Adrenal gland (tissue), 12 donors: ENCODE data around the gene RPRD1B. TPM values are rescaled to one million over a fixed set of nuclear protein-coding genes. Genes with fewer than 3 reads are reported as not detected.

ENCODE experiments used
- DNase-seq, 7 donors: peaks; one replicate each; pipeline ENCODE4 v3.0.0-alpha.2; 2019 to 2020
- H3K27ac ChIP-seq, 5 donors: fragments of 200-600 bp; sonication (generic) in 4 of 5; 1 replicate in 3 of 5; 2 replicates in 2 of 5; pipeline versions ENCODE4 v1.5.1 to v1.8.0; 2016 to 2020; ENCODE audit warnings: mild to moderate bottlenecking in 1 of 5
- H3K27me3 ChIP-seq: fragments of 200-600 bp; 2 replicates; pipeline ENCODE4 v1.8.0; 2021
- H3K36me3 ChIP-seq, 2 donors: fragments of 200-600 bp; replicated peaks in 1 of 2; 1 replicate in 1 of 2; 2 replicates in 1 of 2; pipeline versions ENCODE4 v1.5.1 to v1.8.0; 2018 to 2022
- H3K4me1 ChIP-seq, 2 donors: fragments of 200-600 bp; replicated peaks in 1 of 2; 1 replicate in 1 of 2; 2 replicates in 1 of 2; pipeline versions ENCODE4 v1.5.1 to v1.8.0; 2018 to 2021
- H3K4me3 ChIP-seq, 4 donors: fragments of 200-600 bp; sonication (generic) in 3 of 4; one replicate each; pipeline ENCODE4 v1.5.1; 2016 to 2018
- H3K9me3 ChIP-seq, 3 donors: fragments of 200-600 bp; sonication (generic) in 1 of 3; replicated peaks in 1 of 3; 1 replicate in 2 of 3; 2 replicates in 1 of 3; pipeline versions ENCODE4 v1.5.1 to v1.8.0; 2016 to 2021
- POLR2A ChIP-seq, 2 donors: fragments of 450-650 bp; IDR thresholded peaks; one replicate each; pipeline ENCODE4 v1.6.1; 2017; ENCODE audit warnings: antibody characterized with exemption in 2 of 2, mild to moderate bottlenecking in 2 of 2, moderate library complexity in 1 of 2
- WGBS, 4 donors: extraction: QIAGEN DNeasy Blood & Tissue Kit in 2 of 4; methylation state at CpG; one replicate each; pipeline versions ENCODE4 v1.1.5 to v1.1.7; 2013 to 2017; 5-methylcytosine and 5-hydroxymethylcytosine counted together
- intact Hi-C, 2 donors: fragments of 100-400 bp; cut with DNase I; formaldehyde crosslinking; loops; one replicate each; pipeline versions ENCODE4 v1.14.1 to v1.15.0; 2022 to 2023
- polyA plus RNA-seq, 3 donors: library from polyadenylated mRNA; stranded (reverse); fragments of 200-250 nt in 2 of 3; fragments of 350-450 nt in 1 of 3; fragmentation: Illumina TruSeq in 1 of 3; extraction: RNeasy Lipid Tissue Mini Kit (QIAGEN cat#74804) in 1 of 3; gene quantifications; one replicate each; pipeline ENCODE4 v1.2.3, GENCODE V29; 2013 to 2014
- small RNA-seq, 2 donors: library from RNA; depleted of rRNA; stranded (forward); fragments of <200 nt; gene quantifications; one replicate each; pipeline ENCODE3, GENCODE V24; 2016
- total RNA-seq, 9 donors: library from RNA; depleted of rRNA in 4 of 9; stranded (reverse); fragments of >200 nt in 4 of 9; fragments of 120-200 nt in 1 of 9; fragmentation: NEBNext Ultra II Directional in 1 of 9; extraction: Animal tissue kit (Norgen Biotek cat#: 25700) in 1 of 9; gene quantifications; one replicate each; pipeline versions ENCODE4 v1.1.0 to v1.2.4, GENCODE V29; 2013 to 2023
- TF ChIP-seq, protein P1 (sequence below), 6 experiments: fragments of 450-650 bp in 4 of 6; fragments of 200-600 bp in 2 of 6; sonication (generic) in 1 of 6; IDR thresholded peaks; 1 replicate in 5 of 6; 2 replicates in 1 of 6; pipeline versions ENCODE4 v1.5.1 to v1.8.0; 2016 to 2021; ENCODE audit warnings: antibody characterized with exemption in 6 of 6, mild to moderate bottlenecking in 2 of 6, moderate library complexity in 1 of 6
- donor health status: healthy with polysubstance abuse.
- donor health status: Bipolar disorder and iron deficiency.
- donor health status: DM: yes; HTN: yes; CAD: no.
- donor health status: DM: no; HTN: no; CAD: no.
- donor health status: DM: no; HTN: no; CAD: no.
- donor health status: DM: yes; HTN: yes; CAD: no.

The RPRD1B gene
- total and polyA plus RNA-seq, 12 donors, result 5.9 to 36.4 (median 27.1) TPM

DNA sequence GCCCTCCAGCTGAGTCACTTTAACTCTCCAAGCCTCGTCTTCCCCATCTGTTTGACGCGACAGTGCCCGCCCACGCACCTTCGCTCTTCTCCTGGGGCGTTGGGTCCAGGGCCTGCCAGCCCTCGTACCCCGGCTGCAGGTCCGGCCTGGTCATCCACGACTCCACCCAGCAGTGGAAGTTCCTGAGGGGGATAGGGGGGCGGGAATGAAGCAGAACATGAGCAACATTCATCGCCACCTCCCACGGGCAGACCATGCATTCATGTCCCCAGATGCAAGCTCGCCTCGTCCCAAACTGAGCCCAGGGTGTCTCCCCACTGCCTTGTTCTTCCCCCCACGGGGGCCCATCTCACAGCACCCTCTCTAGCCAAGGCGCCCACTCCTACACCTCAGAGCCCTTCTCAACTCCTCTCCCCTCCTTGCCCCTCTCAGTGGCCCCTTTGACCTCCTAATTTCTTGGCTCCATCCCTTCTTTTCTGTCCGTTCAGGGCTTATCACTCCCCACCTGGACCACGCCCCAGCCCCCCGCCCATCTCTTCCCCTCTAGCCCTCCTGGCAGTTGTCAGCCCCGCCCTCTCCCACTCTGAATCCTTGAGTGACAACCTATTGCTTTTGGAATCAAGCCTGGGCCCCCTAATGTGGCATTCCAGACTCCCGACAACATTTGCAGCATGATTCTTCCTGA lies 107.8 kb downstream of the RPRD1B start:
- 85 to 91% (median 87%) methylated on average over 22 to 23 of the region's 23 CpGs for WGBS, 4 donors
- no peaks in the 10 kb centered on the region for H3K9me3 ChIP-seq
- no peak overlapping the region for H3K4me3 ChIP-seq
- peak overlapping the region in 1 of 5 donors; percentile 1 for H3K27ac ChIP-seq
- intact Hi-C loops, result no loop called here
- no peak for TF ChIP-seq POLR2A (IDR thresholded peaks at IDR 0.05)
- TF ChIP-seq, protein P1, sequence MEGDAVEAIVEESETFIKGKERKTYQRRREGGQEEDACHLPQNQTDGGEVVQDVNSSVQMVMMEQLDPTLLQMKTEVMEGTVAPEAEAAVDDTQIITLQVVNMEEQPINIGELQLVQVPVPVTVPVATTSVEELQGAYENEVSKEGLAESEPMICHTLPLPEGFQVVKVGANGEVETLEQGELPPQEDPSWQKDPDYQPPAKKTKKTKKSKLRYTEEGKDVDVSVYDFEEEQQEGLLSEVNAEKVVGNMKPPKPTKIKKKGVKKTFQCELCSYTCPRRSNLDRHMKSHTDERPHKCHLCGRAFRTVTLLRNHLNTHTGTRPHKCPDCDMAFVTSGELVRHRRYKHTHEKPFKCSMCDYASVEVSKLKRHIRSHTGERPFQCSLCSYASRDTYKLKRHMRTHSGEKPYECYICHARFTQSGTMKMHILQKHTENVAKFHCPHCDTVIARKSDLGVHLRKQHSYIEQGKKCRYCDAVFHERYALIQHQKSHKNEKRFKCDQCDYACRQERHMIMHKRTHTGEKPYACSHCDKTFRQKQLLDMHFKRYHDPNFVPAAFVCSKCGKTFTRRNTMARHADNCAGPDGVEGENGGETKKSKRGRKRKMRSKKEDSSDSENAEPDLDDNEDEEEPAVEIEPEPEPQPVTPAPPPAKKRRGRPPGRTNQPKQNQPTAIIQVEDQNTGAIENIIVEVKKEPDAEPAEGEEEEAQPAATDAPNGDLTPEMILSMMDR (IDR thresholded peaks at IDR 0.05), result no peak
- H3K27me3 ChIP-seq, result no peaks in the 10 kb centered on the region
- peaks cover 0 to 34% of the 10 kb centered on the region in 2 donors for H3K36me3 ChIP-seq
- H3K4me1 ChIP-seq, result peaks cover 12 to 32% of the 10 kb centered on the region in 2 donors
- DNase-seq, result no peak

Small RNA genes within 50 kb of the gene (small RNA-seq; reads per million reads assigned to genes)
- gene RN7SL237P, result 0 reads per million in 2 donors

Other genes with a start within 250 kb of the RPRD1B start
- gene VSTM2L, start 130.6 kb upstream of the RPRD1B start, total RNA-seq, result 10 to 100 TPM in 2 of 9 donors, 1 to 10 TPM in 6, under 1 TPM in 1; 0.36 to 14.9 (median 8.0) TPM
- 10 to 100 TPM in 1 of 3 donors, 1 to 10 TPM in 2; 3.2 to 21.8 (median 6.9) TPM for gene VSTM2L, start 130.6 kb upstream of the RPRD1B start, polyA plus RNA-seq
- 10 to 100 TPM; 12.7 to 28.7 (median 22.0) TPM for gene TTI1, start 290 bp upstream of the RPRD1B start, total RNA-seq
- 10 to 100 TPM; 12.5 to 21.6 (median 15.2) TPM for gene TTI1, start 290 bp upstream of the RPRD1B start, polyA plus RNA-seq
- 100 to 1,000 TPM in 6 of 9 donors, 10 to 100 TPM in 3; 13.4 to 262 (median 108) TPM for gene TGM2, start 131.5 kb downstream of the RPRD1B start, total RNA-seq
- gene TGM2, start 131.5 kb downstream of the RPRD1B start, polyA plus RNA-seq, result 10 to 100 TPM; 32.1 to 60.8 (median 46.9) TPM
- gene KIAA1755, start 227.0 kb downstream of the RPRD1B start, total RNA-seq, result 1 to 10 TPM in 7 of 9 donors, under 1 TPM in 2; 0.78 to 5.3 (median 1.9) TPM
- 1 to 10 TPM in 2 of 3 donors, under 1 TPM in 1; 0.42 to 8.0 (median 3.2) TPM for gene KIAA1755, start 227.0 kb downstream of the RPRD1B start, polyA plus RNA-seq